ENCODE measurements around the gene FXN.

DNA sequence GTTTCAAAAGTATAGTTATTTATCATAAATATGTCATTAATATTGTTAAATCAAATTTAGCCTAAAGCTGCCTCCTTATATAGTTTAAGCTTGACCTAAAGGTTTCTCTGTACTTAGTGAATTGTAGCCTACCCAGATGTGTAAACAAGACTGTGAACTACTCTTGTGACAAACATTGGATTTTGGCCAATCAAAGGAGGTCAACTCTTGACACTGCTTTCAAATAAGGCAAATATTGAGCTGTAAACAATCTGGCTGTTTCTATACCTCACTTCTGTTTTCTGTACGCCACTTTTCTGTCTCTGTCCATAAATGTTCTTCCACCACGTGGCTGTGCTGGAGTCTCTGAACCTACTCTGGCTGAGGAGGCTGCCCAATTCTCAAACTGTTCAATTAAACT is 51.2 kb downstream of the FXN start:
- TF ChIP-seq, protein P1, sequence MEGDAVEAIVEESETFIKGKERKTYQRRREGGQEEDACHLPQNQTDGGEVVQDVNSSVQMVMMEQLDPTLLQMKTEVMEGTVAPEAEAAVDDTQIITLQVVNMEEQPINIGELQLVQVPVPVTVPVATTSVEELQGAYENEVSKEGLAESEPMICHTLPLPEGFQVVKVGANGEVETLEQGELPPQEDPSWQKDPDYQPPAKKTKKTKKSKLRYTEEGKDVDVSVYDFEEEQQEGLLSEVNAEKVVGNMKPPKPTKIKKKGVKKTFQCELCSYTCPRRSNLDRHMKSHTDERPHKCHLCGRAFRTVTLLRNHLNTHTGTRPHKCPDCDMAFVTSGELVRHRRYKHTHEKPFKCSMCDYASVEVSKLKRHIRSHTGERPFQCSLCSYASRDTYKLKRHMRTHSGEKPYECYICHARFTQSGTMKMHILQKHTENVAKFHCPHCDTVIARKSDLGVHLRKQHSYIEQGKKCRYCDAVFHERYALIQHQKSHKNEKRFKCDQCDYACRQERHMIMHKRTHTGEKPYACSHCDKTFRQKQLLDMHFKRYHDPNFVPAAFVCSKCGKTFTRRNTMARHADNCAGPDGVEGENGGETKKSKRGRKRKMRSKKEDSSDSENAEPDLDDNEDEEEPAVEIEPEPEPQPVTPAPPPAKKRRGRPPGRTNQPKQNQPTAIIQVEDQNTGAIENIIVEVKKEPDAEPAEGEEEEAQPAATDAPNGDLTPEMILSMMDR (conservative IDR thresholded peaks at IDR 0.05; ENCODE audit: low read length) = no peak
- TF ChIP-seq EZH2phosphoT487 (IDR thresholded peaks at IDR 0.05; ENCODE audit: borderline replicate concordance, low read depth, low read length) = no peak
